CD8-positive, alpha-beta memory T cell (primary cell): Measurements from ENCODE around the gene SEMA5A. TPM values are rescaled to one million over a fixed set of nuclear protein-coding genes. Genes with fewer than 3 reads are reported as not detected.

Experiments used
- CTCF ChIA-PET: fragments of 350-600 bp; sonication (Branson Sonifier 250); formaldehyde crosslinking; loops from one replicate; lab custom pipeline; 2021; ENCODE audit warnings: antibody characterized with exemption; lab: Charles Lee
- POLR2A ChIA-PET: fragments of 350-600 bp; sonication (Branson Sonifier 250); formaldehyde crosslinking; loops from one replicate; lab custom pipeline; 2021; ENCODE audit warnings: antibody characterized with exemption; lab: Charles Lee
- DNase-seq, 5 donors: peaks; one replicate each; pipeline versions ENCODE4 v3.0.0 to v3.0.0-alpha.2; 2020 to 2022; ENCODE audit warnings: mixed read lengths in 1 of 5
- H3K27ac ChIP-seq: one replicate; pipeline ENCODE4 v1.7.0; 2013; ENCODE audit warnings: low read depth, mild to moderate bottlenecking, low read length, moderate library complexity
- H3K27me3 ChIP-seq: 2 replicates; pipeline ENCODE4 v1.7.0; 2013; ENCODE audit warnings: low read length, mild to moderate bottlenecking; ENCODE audit not compliant: insufficient read depth, poor library complexity, severe bottlenecking
- H3K36me3 ChIP-seq: 2 replicates; pipeline ENCODE4 v1.7.0; 2013; ENCODE audit warnings: mild to moderate bottlenecking, low read length, moderate library complexity; ENCODE audit not compliant: insufficient read depth
- H3K4me1 ChIP-seq: 2 replicates; pipeline ENCODE4 v1.7.0; 2013; ENCODE audit warnings: mild to moderate bottlenecking, low read length, moderate library complexity; ENCODE audit not compliant: insufficient read depth
- H3K4me3 ChIP-seq: 2 replicates; pipeline ENCODE4 v1.7.0; 2013; ENCODE audit warnings: mild to moderate bottlenecking, low read length
- H3K9me3 ChIP-seq: 2 replicates; pipeline ENCODE4 v1.7.0; 2013; ENCODE audit warnings: mild to moderate bottlenecking, low read length
- H3K27ac Mint-ChIP-seq, 8 donors: one replicate each; pipeline ENCODE4 v1.8.0; 2020 to 2021; ENCODE audit warnings: mixed read lengths in 8 of 8, mild to moderate bottlenecking in 6 of 8, inconsistent platforms in 3 of 8, moderate library complexity in 3 of 8
- H3K27me3 Mint-ChIP-seq, 2 donors: one replicate each; pipeline ENCODE4 v1.8.0; 2020 to 2021; ENCODE audit warnings: mixed read lengths in 2 of 2, mild to moderate bottlenecking in 1 of 2, moderate library complexity in 1 of 2
- H3K36me3 Mint-ChIP-seq, 3 donors: one replicate each; pipeline ENCODE4 v1.8.0; 2020 to 2021; ENCODE audit warnings: mixed read lengths in 3 of 3, inconsistent platforms in 1 of 3, mild to moderate bottlenecking in 1 of 3
- H3K4me1 Mint-ChIP-seq, 3 donors: one replicate each; pipeline ENCODE4 v1.8.0; 2020 to 2021; ENCODE audit warnings: mixed read lengths in 3 of 3, inconsistent platforms in 1 of 3, mild to moderate bottlenecking in 1 of 3
- H3K4me3 Mint-ChIP-seq, 7 donors: one replicate each; pipeline ENCODE4 v1.8.0; 2020 to 2021; ENCODE audit warnings: mixed read lengths in 7 of 7, mild to moderate bottlenecking in 6 of 7, moderate library complexity in 4 of 7, inconsistent platforms in 2 of 7
- H3K9me3 Mint-ChIP-seq, 5 donors: one replicate each; pipeline ENCODE4 v1.8.0; 2020 to 2022; ENCODE audit warnings: mixed read lengths in 5 of 5, mild to moderate bottlenecking in 3 of 5, moderate library complexity in 2 of 5, inconsistent platforms in 1 of 5
- polyA plus RNA-seq: library from polyadenylated mRNA; unstranded; fragments of 300-500 nt; fragmentation: Illumina TruSeq; gene quantifications from one replicate; pipeline ENCODE4 v1.2.3, GENCODE V29; 2021
- total RNA-seq, 2 experiments: library from RNA; stranded (reverse); gene quantifications; one replicate each; pipeline ENCODE4 v1.2.3, GENCODE V29; 2021

SEMA5A gene
- total and polyA plus RNA-seq, 3 experiments from 2014 or later = not detected

DNA sequence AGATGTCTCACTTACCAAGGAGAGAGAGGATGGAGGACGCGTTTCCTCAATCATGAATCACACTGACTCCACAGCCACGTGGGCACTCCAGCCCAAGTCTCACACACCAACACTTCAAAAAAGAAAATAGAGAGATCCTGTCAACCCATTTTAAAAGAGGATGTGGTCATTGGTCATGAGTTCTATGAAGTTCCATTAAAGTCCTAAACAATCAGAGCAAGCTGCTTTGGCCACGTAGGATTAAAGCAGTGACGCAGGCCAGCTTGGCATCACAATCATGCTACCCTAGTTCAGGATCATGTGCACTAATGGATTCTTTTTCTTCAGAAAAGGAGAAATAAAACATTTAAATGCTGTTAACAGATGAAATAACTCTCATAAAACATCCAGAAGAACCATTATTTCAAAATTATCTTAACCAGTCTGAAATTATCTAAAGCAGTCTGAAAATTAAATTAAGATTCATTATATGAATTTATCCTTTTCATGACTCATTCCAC is 108.1 kb downstream of the SEMA5A start:
- H3K27ac Mint-ChIP-seq = no peak overlapping the region
- CTCF ChIA-PET = no interaction called here
- H3K9me3 Mint-ChIP-seq = peaks cover 0 to 17% (median 9%) of the 10 kb centered on the region in 5 donors

GRCh38 chr5:9431496-9432258 is 114.2 kb downstream of the SEMA5A start:
- Histone ChIP-seq H3K36me3 (no peaks in the 10 kb centered on the region), H3K9me3 (no peaks in the 10 kb centered on the region), H3K27ac (no peak overlapping the region), H3K4me1 (no peaks in the 10 kb centered on the region), H3K27me3 (no peaks in the 10 kb centered on the region), H3K4me3 (no peak overlapping the region)
- no peaks in the 10 kb centered on the region for H3K4me1 Mint-ChIP-seq
- no peak for DNase-seq
- H3K4me3 Mint-ChIP-seq = no peak overlapping the region
- no peaks in the 10 kb centered on the region for H3K36me3 Mint-ChIP-seq
- peaks cover 0 to 8% (median 0%) of the 10 kb centered on the region in 5 donors for H3K9me3 Mint-ChIP-seq
- ChIA-PET CTCF (no interaction called here), POLR2A (no interaction called here)
- no peaks in the 10 kb centered on the region for H3K27me3 Mint-ChIP-seq
- H3K27ac Mint-ChIP-seq = no peak overlapping the region

More for the DNA sequence above, 108.1 kb downstream of the SEMA5A start:
- Histone ChIP-seq H3K4me3 (no peak overlapping the region), H3K36me3 (no peaks in the 10 kb centered on the region), H3K27ac (no peak overlapping the region), H3K4me1 (no peaks in the 10 kb centered on the region), H3K27me3 (no peaks in the 10 kb centered on the region), H3K9me3 (no peaks in the 10 kb centered on the region)
- no peak for DNase-seq
- Mint-ChIP-seq H3K27me3 (no peaks in the 10 kb centered on the region), H3K4me1 (no peaks in the 10 kb centered on the region), H3K4me3 (no peak overlapping the region), H3K36me3 (no peaks in the 10 kb centered on the region)
- POLR2A ChIA-PET = no interaction called here

- Mint-ChIP-seq H3K9me3 (peaks cover 0 to 4% (median 0%) of the 10 kb centered on the region in 5 donors), H3K27ac (no peak overlapping the region), H3K4me1 (no peaks in the 10 kb centered on the region), H3K36me3 (no peaks in the 10 kb centered on the region), H3K27me3 (no peaks in the 10 kb centered on the region), H3K4me3 (no peak overlapping the region)
- ChIA-PET POLR2A (no interaction called here), CTCF (no interaction called here)
- H3K4me1 ChIP-seq = no peaks in the 10 kb centered on the region
- H3K4me3 ChIP-seq = no peak overlapping the region
- H3K36me3 ChIP-seq = no peaks in the 10 kb centered on the region
- DNase-seq = no peak
- H3K27ac ChIP-seq = no peak overlapping the region
- H3K27me3 ChIP-seq = no peaks in the 10 kb centered on the region
- H3K9me3 ChIP-seq = no peaks in the 10 kb centered on the region
Measured at GRCh38 chr5:9431151-9431495, 114.8 kb downstream of the SEMA5A start.

- Mint-ChIP-seq H3K9me3 (peaks cover 0 to 4% (median 0%) of the 10 kb centered on the region in 5 donors), H3K36me3 (no peaks in the 10 kb centered on the region), H3K4me1 (no peaks in the 10 kb centered on the region), H3K27me3 (no peaks in the 10 kb centered on the region), H3K27ac (no peak overlapping the region), H3K4me3 (no peak overlapping the region)
- H3K4me3 ChIP-seq = no peak overlapping the region
- no peaks in the 10 kb centered on the region for H3K9me3 ChIP-seq
- POLR2A ChIA-PET = no interaction called here
- no peak overlapping the region for H3K27ac ChIP-seq
- H3K27me3 ChIP-seq = no peaks in the 10 kb centered on the region
- no peaks in the 10 kb centered on the region for H3K36me3 ChIP-seq
- CTCF ChIA-PET = no interaction called here
- H3K4me1 ChIP-seq = no peaks in the 10 kb centered on the region
- no peak for DNase-seq
Measured at GRCh38 chr5:9430306-9430705, 115.6 kb downstream of the SEMA5A start.

DNA sequence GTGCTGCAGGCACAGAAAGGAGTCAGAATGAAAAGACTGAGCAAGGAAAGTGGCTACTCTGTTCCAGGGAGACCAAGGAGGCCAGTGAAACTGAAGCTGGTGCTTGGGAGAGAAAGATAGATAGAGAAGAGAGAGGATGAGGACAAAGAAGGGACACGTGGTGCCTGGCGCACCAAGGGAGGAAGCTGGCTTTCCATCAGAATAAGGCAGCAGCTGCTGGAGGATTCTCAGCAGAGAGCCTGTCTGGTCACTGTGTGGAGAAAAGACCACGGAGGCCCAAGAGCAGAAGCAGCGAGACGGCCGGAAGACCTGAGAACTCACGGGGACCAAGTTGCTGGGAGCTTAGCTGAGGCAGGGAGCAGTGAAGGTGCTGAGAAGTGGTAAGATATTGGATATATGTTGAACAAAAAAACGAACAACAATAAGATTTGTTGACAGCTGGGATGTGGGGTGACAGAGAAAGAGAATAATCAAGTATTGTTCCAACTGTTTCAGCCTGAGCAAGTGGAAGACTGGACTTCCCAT is 116.1 kb downstream of the SEMA5A start:
- Mint-ChIP-seq H3K4me1 (no peaks in the 10 kb centered on the region), H3K9me3 (peaks cover 0 to 7% (median under 1%) of the 10 kb centered on the region in 5 donors), H3K27ac (no peak overlapping the region), H3K36me3 (no peaks in the 10 kb centered on the region), H3K27me3 (no peaks in the 10 kb centered on the region), H3K4me3 (no peak overlapping the region)
- Histone ChIP-seq H3K4me1 (no peaks in the 10 kb centered on the region), H3K4me3 (no peak overlapping the region), H3K9me3 (no peaks in the 10 kb centered on the region), H3K36me3 (no peaks in the 10 kb centered on the region), H3K27ac (no peak overlapping the region), H3K27me3 (no peaks in the 10 kb centered on the region)
- no peak for DNase-seq
- ChIA-PET POLR2A (no interaction called here), CTCF (no interaction called here)

GRCh38 chr5:9428272-9428671 is 117.6 kb downstream of the SEMA5A start:
- ChIA-PET POLR2A (no interaction called here), CTCF (no interaction called here)
- no peaks in the 10 kb centered on the region for H3K4me1 Mint-ChIP-seq
- no peak for DNase-seq
- no peak overlapping the region for H3K27ac ChIP-seq
- H3K36me3 Mint-ChIP-seq = no peaks in the 10 kb centered on the region
- no peaks in the 10 kb centered on the region for H3K4me1 ChIP-seq
- H3K4me3 Mint-ChIP-seq = no peak overlapping the region
- H3K4me3 ChIP-seq = no peak overlapping the region
- no peaks in the 10 kb centered on the region for H3K27me3 ChIP-seq
- H3K27ac Mint-ChIP-seq = no peak overlapping the region
- no peaks in the 10 kb centered on the region for H3K27me3 Mint-ChIP-seq
- peaks cover 0 to 12% (median 0%) of the 10 kb centered on the region in 5 donors for H3K9me3 Mint-ChIP-seq
- H3K36me3 ChIP-seq = no peaks in the 10 kb centered on the region
- no peaks in the 10 kb centered on the region for H3K9me3 ChIP-seq

GRCh38 chr5:9425710-9426109 is 120.2 kb downstream of the SEMA5A start:
- no peaks in the 10 kb centered on the region for H3K27me3 ChIP-seq
- Mint-ChIP-seq H3K4me3 (no peak overlapping the region), H3K27me3 (no peaks in the 10 kb centered on the region), H3K27ac (no peak overlapping the region), H3K4me1 (no peaks in the 10 kb centered on the region), H3K36me3 (no peaks in the 10 kb centered on the region), H3K9me3 (peaks cover 0 to 10% (median 2%) of the 10 kb centered on the region in 5 donors)
- H3K9me3 ChIP-seq = no peaks in the 10 kb centered on the region
- no peaks in the 10 kb centered on the region for H3K4me1 ChIP-seq
- H3K36me3 ChIP-seq = no peaks in the 10 kb centered on the region
- H3K27ac ChIP-seq = no peak overlapping the region
- ChIA-PET CTCF (no interaction called here), POLR2A (no interaction called here)
- DNase-seq = no peak
- H3K4me3 ChIP-seq = no peak overlapping the region

- H3K27me3 ChIP-seq = no peaks in the 10 kb centered on the region
- H3K27ac Mint-ChIP-seq = no peak overlapping the region
- H3K36me3 ChIP-seq = no peaks in the 10 kb centered on the region
- no peak overlapping the region for H3K27ac ChIP-seq
- peaks cover 0 to 11% (median 5%) of the 10 kb centered on the region in 5 donors for H3K9me3 Mint-ChIP-seq
- no peak overlapping the region for H3K4me3 Mint-ChIP-seq
- H3K4me1 ChIP-seq = no peaks in the 10 kb centered on the region
- H3K27me3 Mint-ChIP-seq = no peaks in the 10 kb centered on the region
- no peaks in the 10 kb centered on the region for H3K4me1 Mint-ChIP-seq
- no peaks in the 10 kb centered on the region for H3K36me3 Mint-ChIP-seq
- POLR2A ChIA-PET = no interaction called here
- H3K4me3 ChIP-seq = no peak overlapping the region
- no peaks in the 10 kb centered on the region for H3K9me3 ChIP-seq
- no peak for DNase-seq
- CTCF ChIA-PET = no interaction called here
Measured at GRCh38 chr5:9423571-9423970, 122.3 kb downstream of the SEMA5A start.
